ENCODE data around the gene SMAD4.
A peak's percentile ranks its signal among the peaks of the same experiment; 100 is the strongest.

Gene SMAD4

GRCh38 chr18:51020536-51020935, 9.5 kb upstream of the SMAD4 start:
- H3K4me3 ChIP-seq (ENCODE audit: control insufficient read depth, low read depth, low read length): no peak overlapping the region
- no peak for TF ChIP-seq CTCF (conservative IDR thresholded peaks at IDR 0.05; ENCODE audit: control insufficient read depth, insufficient read depth, low read depth, low read length)
- no peak for DNase-seq (ENCODE audit: low read depth)

- no peak for TF ChIP-seq CTCF (conservative IDR thresholded peaks at IDR 0.05; ENCODE audit: control insufficient read depth, insufficient read depth, low read depth, low read length)
- DNase-seq (ENCODE audit: low read depth): no peak
- H3K4me3 ChIP-seq (ENCODE audit: control insufficient read depth, low read depth, low read length): no peak overlapping the region
Observed at GRCh38 chr18:51021226-51021965, 8.6 kb upstream of the SMAD4 start.

- H3K4me3 ChIP-seq (ENCODE audit: control insufficient read depth, low read depth, low read length): no peak overlapping the region
- no peak for TF ChIP-seq CTCF (conservative IDR thresholded peaks at IDR 0.05; ENCODE audit: control insufficient read depth, insufficient read depth, low read depth, low read length)
- no peak for DNase-seq (ENCODE audit: low read depth)
Observed at GRCh38 chr18:51025512-51025911, 4.5 kb upstream of the SMAD4 start.

GRCh38 chr18:51028201-51028805, 1.7 kb upstream of the SMAD4 start:
- peak; percentile 1 for TF ChIP-seq CTCF (conservative IDR thresholded peaks at IDR 0.05; ENCODE audit: control insufficient read depth, insufficient read depth, low read depth, low read length)
- DNase-seq (ENCODE audit: low read depth): peak; percentile 62
- no peak overlapping the region for H3K4me3 ChIP-seq (ENCODE audit: control insufficient read depth, low read depth, low read length)

- peak overlapping the region; percentile 72 for H3K4me3 ChIP-seq (ENCODE audit: control insufficient read depth, low read depth, low read length)
- DNase-seq (ENCODE audit: low read depth): no peak
- no peak for TF ChIP-seq CTCF (conservative IDR thresholded peaks at IDR 0.05; ENCODE audit: control insufficient read depth, insufficient read depth, low read depth, low read length)
Observed at GRCh38 chr18:51029378-51029693, 677 bp upstream of the SMAD4 start.

- no peak for TF ChIP-seq CTCF (conservative IDR thresholded peaks at IDR 0.05; ENCODE audit: control insufficient read depth, insufficient read depth, low read depth, low read length)
- peak; percentile 30 for DNase-seq (ENCODE audit: low read depth)
- peak overlapping the region; percentile 72 for H3K4me3 ChIP-seq (ENCODE audit: control insufficient read depth, low read depth, low read length)
Observed at GRCh38 chr18:51030537-51031258, 685 bp downstream of the SMAD4 start.

Measured in fibroblast of mammary gland (primary cell).